ENCODE data around the gene SIN3A. TPM values are rescaled to one million over a fixed set of nuclear protein-coding genes. Genes with fewer than 3 reads are reported as not detected.

The SIN3A gene
- total and polyA plus RNA-seq, 2 of the 8 experiments (the other 6 are each of a cell fraction or from before 2014, with no cell fraction given) = 69.5 to 109 TPM

GRCh38 chr15:75410196-75410595, 41.3 kb downstream of the SIN3A start (continued):
- TF ChIP-seq RFX5 (IDR thresholded peaks at IDR 0.05; ENCODE audit: borderline replicate concordance, low read depth, low read length) (no peak), BCL11A (IDR thresholded peaks at IDR 0.05; ENCODE audit: low read depth in 2 of 2, low read length in 2 of 2) (no peak), YY1 (IDR thresholded peaks at IDR 0.05; ENCODE audit: low read depth, low read length) (no peak), HDAC2 (IDR thresholded peaks at IDR 0.05; ENCODE audit: borderline replicate concordance in 1 of 2, low read depth in 2 of 2, low read length in 2 of 2) (no peak)

All from H1 (cell line).